SK-N-SH (cell line): Measurements from ENCODE around the gene MGAT5. TPM values are rescaled to one million over a fixed set of nuclear protein-coding genes. Genes with fewer than 3 reads are reported as not detected.

ENCODE experiments used
- CTCF ChIA-PET: fragments of 300-600, 350-600 bp; formaldehyde crosslinking; extraction: SDS; loops from one replicate; lab custom pipeline; 2021; lab: Yijun Ruan, JAX
- POLR2A ChIA-PET: fragments of 350-600 bp; sonication (Branson Sonifier 250); formaldehyde crosslinking; extraction: SDS; loops from one replicate; lab custom pipeline; 2020; ENCODE audit warnings: antibody characterized with exemption, inconsistent platforms; lab: Yijun Ruan, JAX
- DNase-seq: peaks from one replicate; pipeline ENCODE4 v3.0.0; 2012
- H2AFZ ChIP-seq: fragments of 200-600 bp; sonication (generic); 2 replicates; pipeline ENCODE4 v1.8.1; 2016; ENCODE audit warnings: antibody characterized with exemption, mild to moderate bottlenecking, low read depth
- H3F3A ChIP-seq: fragments of 200-600 bp; sonication (generic); replicated peaks from 2 replicates; pipeline ENCODE3; 2016; ENCODE audit warnings: antibody characterized with exemption, mild to moderate bottlenecking; ENCODE audit not compliant: insufficient read depth
- H3K27ac ChIP-seq, 2 experiments: fragments of 200-500 bp in 1 of 2; fragments of 200-600 bp in 1 of 2; sonication (Bioruptor generic) in 1 of 2; sonication (generic), shearing (Covaris generic) in 1 of 2; 2 replicates each; pipeline versions ENCODE4 v1.5.1 to v1.6.1; 2014 to 2016; ENCODE audit warnings: low read depth in 2 of 2, inconsistent platforms in 1 of 2, low read length in 1 of 2, mild to moderate bottlenecking in 1 of 2, mixed read lengths in 1 of 2
- H3K27me3 ChIP-seq: fragments of 200-600 bp; sonication (generic), shearing (Covaris generic); 2 replicates; pipeline ENCODE4 v1.6.1; 2016; ENCODE audit warnings: mixed run types; ENCODE audit not compliant: insufficient read depth
- H3K36me3 ChIP-seq, 2 experiments: fragments of 200-500 bp in 1 of 2; fragments of 200-600 bp in 1 of 2; sonication (Bioruptor generic) in 1 of 2; sonication (generic) in 1 of 2; replicated peaks in 1 of 2; 2 replicates each; pipeline versions ENCODE3 to v1.5.1; 2014 to 2016; ENCODE audit warnings: low read length in 1 of 2, mild to moderate bottlenecking in 1 of 2; ENCODE audit not compliant: insufficient read depth in 2 of 2, control insufficient read depth in 1 of 2
- H3K4me1 ChIP-seq, 2 experiments: fragments of 200-500 bp in 1 of 2; fragments of 200-600 bp in 1 of 2; sonication (Bioruptor generic) in 1 of 2; sonication (generic), shearing (Covaris generic) in 1 of 2; 2 replicates each; pipeline versions ENCODE4 v1.5.1 to v1.6.1; 2014 to 2016; ENCODE audit warnings: low read depth in 1 of 2, low read length in 1 of 2, mixed run types in 1 of 2; ENCODE audit not compliant: insufficient read depth in 2 of 2, control insufficient read depth in 1 of 2
- H3K4me2 ChIP-seq: fragments of 200-600 bp; sonication (generic), shearing (Covaris generic); 2 replicates; pipeline ENCODE4 v1.6.1; 2017; ENCODE audit warnings: mixed run types
- H3K4me3 ChIP-seq, 2 experiments: fragments of 200-500 bp in 1 of 2; fragments of 200-600 bp in 1 of 2; sonication (Bioruptor generic) in 1 of 2; sonication (generic), shearing (Covaris generic) in 1 of 2; 2 replicates each; pipeline versions ENCODE4 v1.5.1 to v1.8.1; 2014 to 2016; ENCODE audit warnings: low read depth in 2 of 2, inconsistent platforms in 1 of 2, low read length in 1 of 2, mild to moderate bottlenecking in 1 of 2, mixed read lengths in 1 of 2, moderate library complexity in 1 of 2
- H3K79me2 ChIP-seq: fragments of 200-600 bp; sonication (generic); 2 replicates; pipeline ENCODE4 v1.8.1; 2017; ENCODE audit warnings: mild to moderate bottlenecking; ENCODE audit not compliant: insufficient read depth
- H3K9ac ChIP-seq: fragments of 200-600 bp; sonication (generic); 2 replicates; pipeline ENCODE4 v1.6.1; 2017; ENCODE audit warnings: mixed run types
- H3K9me2 ChIP-seq: fragments of 200-600 bp; sonication (generic); 2 replicates; pipeline ENCODE4 v1.6.1; 2017; ENCODE audit warnings: mixed run types
- H3K9me3 ChIP-seq: fragments of 200-600 bp; sonication (generic); 2 replicates; pipeline ENCODE4 v1.6.1; 2017; ENCODE audit warnings: mixed run types, mild to moderate bottlenecking, moderate library complexity
- H4K20me1 ChIP-seq: fragments of 200-600 bp; sonication (generic); 2 replicates; pipeline ENCODE4 v1.6.1; 2017; ENCODE audit warnings: mild to moderate bottlenecking, mixed run types; ENCODE audit not compliant: insufficient read depth
- CTCF ChIP-seq: fragments of 200-600 bp; sonication (generic); IDR thresholded peaks from 2 replicates; pipeline ENCODE4 v1.6.1; 2017; ENCODE audit warnings: antibody characterized with exemption, mild to moderate bottlenecking, moderate library complexity
- ELF1 ChIP-seq: IDR thresholded peaks from 2 replicates; pipeline ENCODE4 v1.4.0; 2012
- EP300 ChIP-seq, 2 experiments: IDR thresholded peaks; 2 replicates each; pipeline versions ENCODE4 v1.4.0 to v1.6.1; 2012; ENCODE audit warnings: borderline replicate concordance in 1 of 2, low read depth in 1 of 2, low read length in 1 of 2
- EZH2phosphoT487 ChIP-seq: fragments of 200-600 bp; sonication (generic); IDR thresholded peaks from 2 replicates; pipeline ENCODE4 v1.6.1; 2017; ENCODE audit warnings: low read depth, mixed run types, mild to moderate bottlenecking, antibody characterized with exemption, moderate library complexity, borderline replicate concordance
- FOSL2 ChIP-seq: IDR thresholded peaks from 2 replicates; pipeline ENCODE4 v1.4.0; 2012; ENCODE audit warnings: low read depth, mild to moderate bottlenecking, moderate library complexity, borderline replicate concordance
- FOXJ3 ChIP-seq: sonication (generic); formaldehyde crosslinking; IDR thresholded peaks from 2 replicates; pipeline ENCODE4 v1.5.1; 2020; ENCODE audit warnings: mild to moderate bottlenecking, missing genetic modification reagents
- GABPA ChIP-seq: IDR thresholded peaks from 2 replicates; pipeline ENCODE4 v1.4.0; 2012; ENCODE audit warnings: low read depth, mild to moderate bottlenecking
- GATA2 ChIP-seq: sonication (generic); formaldehyde crosslinking; IDR thresholded peaks from 2 replicates; pipeline ENCODE4 v1.5.0; 2020; ENCODE audit warnings: mild to moderate bottlenecking, missing genetic modification reagents
- MAX ChIP-seq: IDR thresholded peaks from 2 replicates; pipeline ENCODE4 v1.4.0; 2012; ENCODE audit warnings: low read depth
- MEF2A ChIP-seq: IDR thresholded peaks from 2 replicates; pipeline ENCODE4 v1.4.0; 2012; ENCODE audit warnings: low read depth, borderline replicate concordance
- MXI1 ChIP-seq: IDR thresholded peaks from 2 replicates; pipeline ENCODE4 v1.6.1; 2012; ENCODE audit warnings: mild to moderate bottlenecking, low read depth, low read length, improper control_type of control experiment
- NFIC ChIP-seq: IDR thresholded peaks from 2 replicates; pipeline ENCODE4 v1.4.0; 2012; ENCODE audit warnings: borderline replicate concordance
- NRF1 ChIP-seq: IDR thresholded peaks from 2 replicates; pipeline ENCODE4 v1.6.1; 2012; ENCODE audit warnings: low read depth, mild to moderate bottlenecking, low read length
- POLR2AphosphoS5 ChIP-seq: IDR thresholded peaks from 2 replicates; pipeline ENCODE4 v1.6.1; 2012; ENCODE audit warnings: low read depth, low read length
- RAD21 ChIP-seq: IDR thresholded peaks from 2 replicates; pipeline ENCODE4 v1.6.1; 2012; ENCODE audit warnings: mild to moderate bottlenecking, low read length
- RCOR1 ChIP-seq: fragments of 150-350 bp; IDR thresholded peaks from 2 replicates; pipeline ENCODE4 v1.6.1; 2017; ENCODE audit warnings: antibody characterized with exemption, low read length
- REST ChIP-seq: IDR thresholded peaks from 2 replicates; pipeline ENCODE4 v1.6.1; 2012; ENCODE audit warnings: mild to moderate bottlenecking, low read depth, low read length, moderate library complexity
- RFX5 ChIP-seq: IDR thresholded peaks from 2 replicates; pipeline ENCODE4 v1.6.1; 2012; ENCODE audit warnings: mild to moderate bottlenecking, improper control_type of control experiment, low read length
- RXRA ChIP-seq: IDR thresholded peaks from 2 replicates; pipeline ENCODE4 v1.4.0; 2012; ENCODE audit warnings: low read depth, mild to moderate bottlenecking, borderline replicate concordance
- SIN3A ChIP-seq: IDR thresholded peaks from 2 replicates; pipeline ENCODE4 v1.6.1; 2012; ENCODE audit warnings: low read depth, mild to moderate bottlenecking, low read length, moderate library complexity, borderline replicate concordance
- SMC3 ChIP-seq: IDR thresholded peaks from 2 replicates; pipeline ENCODE4 v1.6.1; 2012; ENCODE audit warnings: low read depth, low read length, improper control_type of control experiment
- TAF1 ChIP-seq: IDR thresholded peaks from 2 replicates; pipeline ENCODE4 v1.6.1; 2012; ENCODE audit warnings: low read depth, mild to moderate bottlenecking, low read length, moderate library complexity, borderline replicate concordance
- TCF12 ChIP-seq: IDR thresholded peaks from 2 replicates; pipeline ENCODE4 v1.4.0; 2012
- USF2 ChIP-seq: fragments of 150-350 bp; IDR thresholded peaks from 2 replicates; pipeline ENCODE4 v1.6.1; 2017; ENCODE audit warnings: antibody characterized with exemption, low read length, low read depth, borderline replicate concordance
- YY1 ChIP-seq: IDR thresholded peaks from 2 replicates; pipeline ENCODE4 v1.4.0; 2012; ENCODE audit warnings: low read depth, mild to moderate bottlenecking
- WGBS: methylation state at CpG from one replicate; pipeline ENCODE4 v1.1.6; 2017; ENCODE audit warnings: low lambda C conversion rate; 5-methylcytosine and 5-hydroxymethylcytosine counted together
- polyA plus RNA-seq, 3 experiments: library from polyadenylated mRNA; depleted of rRNA; stranded (reverse); fragments of >200 nt; gene quantifications; 2 replicates each; pipeline ENCODE4 v1.2.3, GENCODE V29; 2012

The MGAT5 gene
- polyA plus RNA-seq, 1 of the 3 experiments (the other 2 are of a cell fraction) = 18.2 TPM

GRCh38 chr2:134499307-134499926 lies 245.5 kb downstream of the MGAT5 start (continued):
- no peak for TF ChIP-seq NFIC
- no peak for TF ChIP-seq YY1
- no peak for TF ChIP-seq TCF12
- no peak for TF ChIP-seq MAX
- no peak for TF ChIP-seq ELF1
- no peak for TF ChIP-seq EP300 (IDR thresholded peaks at IDR 0.05; ENCODE audit: borderline replicate concordance in 1 of 2, low read depth in 1 of 2, low read length in 1 of 2)
- TF ChIP-seq EZH2phosphoT487 = no peak
- no peak for TF ChIP-seq SMC3
- TF ChIP-seq RAD21 = no peak
- no peak for TF ChIP-seq RFX5

GRCh38 chr2:134500211-134500935 lies 246.5 kb downstream of the MGAT5 start:
- Histone ChIP-seq H3F3A (no peaks in the 10 kb centered on the region), H3K4me2 (no peak overlapping the region), H4K20me1 (no peaks in the 10 kb centered on the region), H3K27me3 (no peaks in the 10 kb centered on the region; the same call in 1 of the 2 replicates), H3K27ac (peak overlapping the region in 1 of 2 experiments; percentile 44; a peak in 2 of 4 replicates), H3K4me3 (no peak overlapping the region), H3K9me3 (no peaks in the 10 kb centered on the region), H3K4me1 (peaks cover 0 to 14% of the 10 kb centered on the region in 2 experiments; a peak in 1 of 4 replicates), H2AFZ (no peak overlapping the region), H3K9me2 (no peaks in the 10 kb centered on the region), H3K36me3 (no peaks in the 10 kb centered on the region), H3K9ac (no peak overlapping the region), H3K79me2 (no peaks in the 10 kb centered on the region)
- TF ChIP-seq SIN3A (no peak), ELF1 (no peak), TAF1 (no peak), USF2 (no peak), GATA2 (no peak), FOXJ3 (no peak), RCOR1 (no peak), NFIC (no peak), RXRA (no peak), FOSL2 (no peak), MXI1 (no peak), NRF1 (no peak), YY1 (no peak), RAD21 (no peak), REST (no peak), CTCF (no peak), MEF2A (no peak), GABPA (no peak), POLR2AphosphoS5 (no peak)
- no peak for DNase-seq
- ChIA-PET CTCF (interaction anchor here (1.1 kb wide), 1 partner anchor 266 kb away, joined by 3 read pairs; no protein-coding TSS in a partner anchor), POLR2A (no interaction called here)
- WGBS = 19% methylated on average over 9 of the region's 9 CpGs
